Measurements from ENCODE around the gene RUSC1. TPM values are rescaled to one million over a fixed set of nuclear protein-coding genes. Genes with fewer than 3 reads are reported as not detected.
A peak's percentile ranks its signal among the peaks of the same experiment; 100 is the strongest.

The RUSC1 gene
- total RNA-seq, 2 donors from 2014 or later, result 68.4 to 113 TPM

DNA sequence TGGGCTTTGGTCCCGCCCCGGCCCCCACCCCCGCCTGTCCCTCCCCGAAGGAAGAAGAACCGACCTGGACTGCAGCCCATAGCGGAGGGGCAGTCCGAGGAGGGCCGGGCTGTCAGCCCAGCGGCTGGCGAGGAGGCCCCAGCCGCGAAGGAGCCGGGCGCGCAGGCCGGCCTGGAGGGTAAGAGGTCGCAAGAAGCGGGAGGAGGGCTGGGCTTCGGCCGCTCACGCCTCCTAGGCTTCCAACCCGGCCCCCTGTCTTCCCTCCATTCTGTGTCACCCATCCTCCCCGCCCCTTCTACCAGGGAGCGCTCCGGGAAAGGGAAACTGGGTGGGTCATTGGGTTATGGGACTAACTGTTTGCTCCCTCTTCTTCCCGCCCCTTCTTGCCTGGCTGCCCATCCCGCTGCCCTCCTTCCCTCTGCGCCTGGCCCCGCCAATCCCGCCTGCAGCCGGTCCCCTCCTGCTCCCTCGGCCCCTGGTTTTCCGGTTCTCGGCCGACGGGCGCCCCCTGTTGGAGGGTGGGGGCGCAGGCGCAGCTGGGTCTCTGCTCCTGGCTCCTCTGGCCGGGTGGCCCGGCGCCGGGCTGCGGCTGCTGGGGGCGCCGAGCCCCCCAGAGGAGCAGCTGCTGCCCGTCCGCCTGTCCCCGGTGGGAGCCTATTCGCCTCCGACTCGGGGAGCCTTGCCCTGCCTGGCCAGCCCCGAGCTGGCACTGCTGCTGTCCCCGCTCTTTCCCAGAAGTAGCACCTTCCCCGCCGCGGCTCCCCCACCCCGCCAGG, 2.4 kb downstream of the RUSC1 start:
- Histone ChIP-seq H3K9me3 (no peaks in the 10 kb centered on the region), H3K9ac (ENCODE audit: low read depth in 2 of 2, low read length in 2 of 2) (peak overlapping the region; percentile 86 to 93), H3K27me3 (no peaks in the 10 kb centered on the region), H3K36me3 (no peaks in the 10 kb centered on the region), H3K4me1 (peaks cover 20% of the 10 kb centered on the region), H3K4me3 (peak overlapping the region; percentile 83), H3K27ac (peak overlapping the region; percentile 96)
- intact Hi-C loops (cut with DNase I), result loop anchor here (5.0 kb wide), 2 partner anchors 46 to 71 kb away; partner anchors contain the start of gene HCN3
- DNase-seq, result peak; percentile 93
- TF ChIP-seq, protein P1, sequence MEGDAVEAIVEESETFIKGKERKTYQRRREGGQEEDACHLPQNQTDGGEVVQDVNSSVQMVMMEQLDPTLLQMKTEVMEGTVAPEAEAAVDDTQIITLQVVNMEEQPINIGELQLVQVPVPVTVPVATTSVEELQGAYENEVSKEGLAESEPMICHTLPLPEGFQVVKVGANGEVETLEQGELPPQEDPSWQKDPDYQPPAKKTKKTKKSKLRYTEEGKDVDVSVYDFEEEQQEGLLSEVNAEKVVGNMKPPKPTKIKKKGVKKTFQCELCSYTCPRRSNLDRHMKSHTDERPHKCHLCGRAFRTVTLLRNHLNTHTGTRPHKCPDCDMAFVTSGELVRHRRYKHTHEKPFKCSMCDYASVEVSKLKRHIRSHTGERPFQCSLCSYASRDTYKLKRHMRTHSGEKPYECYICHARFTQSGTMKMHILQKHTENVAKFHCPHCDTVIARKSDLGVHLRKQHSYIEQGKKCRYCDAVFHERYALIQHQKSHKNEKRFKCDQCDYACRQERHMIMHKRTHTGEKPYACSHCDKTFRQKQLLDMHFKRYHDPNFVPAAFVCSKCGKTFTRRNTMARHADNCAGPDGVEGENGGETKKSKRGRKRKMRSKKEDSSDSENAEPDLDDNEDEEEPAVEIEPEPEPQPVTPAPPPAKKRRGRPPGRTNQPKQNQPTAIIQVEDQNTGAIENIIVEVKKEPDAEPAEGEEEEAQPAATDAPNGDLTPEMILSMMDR (IDR thresholded peaks at IDR 0.05), result peak; percentile 97

DNA sequence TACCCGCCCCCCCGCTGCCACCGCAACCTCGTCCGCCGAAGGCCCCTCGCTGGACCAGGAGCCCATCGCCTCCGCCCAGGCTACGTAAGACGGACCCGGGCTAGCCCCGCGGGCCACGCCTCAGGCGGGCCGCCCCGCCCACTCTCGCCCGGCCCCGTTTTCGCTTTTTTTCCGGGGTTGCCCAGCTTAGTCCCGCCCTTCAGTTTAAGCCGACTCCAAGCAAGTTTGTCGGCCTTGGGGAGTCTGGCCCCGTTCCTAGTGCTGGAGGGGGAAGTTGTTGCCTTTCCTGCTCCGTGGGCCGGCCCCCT, 3.0 kb downstream of the RUSC1 start:
- Histone ChIP-seq H3K27me3 (no peaks in the 10 kb centered on the region), H3K4me3 (peak overlapping the region; percentile 83), H3K9me3 (no peaks in the 10 kb centered on the region), H3K36me3 (no peaks in the 10 kb centered on the region), H3K4me1 (peaks cover 20% of the 10 kb centered on the region), H3K27ac (peak overlapping the region; percentile 96), H3K9ac (ENCODE audit: low read depth in 2 of 2, low read length in 2 of 2) (peak overlapping the region; percentile 86 to 93)
- TF ChIP-seq, protein P1 (IDR thresholded peaks at IDR 0.05), result no peak
- DNase-seq, result peak; percentile 95
- intact Hi-C loops (cut with DNase I), result loop anchor here (5.0 kb wide), 2 partner anchors 46 to 71 kb away; partner anchors contain the start of gene HCN3

DNA sequence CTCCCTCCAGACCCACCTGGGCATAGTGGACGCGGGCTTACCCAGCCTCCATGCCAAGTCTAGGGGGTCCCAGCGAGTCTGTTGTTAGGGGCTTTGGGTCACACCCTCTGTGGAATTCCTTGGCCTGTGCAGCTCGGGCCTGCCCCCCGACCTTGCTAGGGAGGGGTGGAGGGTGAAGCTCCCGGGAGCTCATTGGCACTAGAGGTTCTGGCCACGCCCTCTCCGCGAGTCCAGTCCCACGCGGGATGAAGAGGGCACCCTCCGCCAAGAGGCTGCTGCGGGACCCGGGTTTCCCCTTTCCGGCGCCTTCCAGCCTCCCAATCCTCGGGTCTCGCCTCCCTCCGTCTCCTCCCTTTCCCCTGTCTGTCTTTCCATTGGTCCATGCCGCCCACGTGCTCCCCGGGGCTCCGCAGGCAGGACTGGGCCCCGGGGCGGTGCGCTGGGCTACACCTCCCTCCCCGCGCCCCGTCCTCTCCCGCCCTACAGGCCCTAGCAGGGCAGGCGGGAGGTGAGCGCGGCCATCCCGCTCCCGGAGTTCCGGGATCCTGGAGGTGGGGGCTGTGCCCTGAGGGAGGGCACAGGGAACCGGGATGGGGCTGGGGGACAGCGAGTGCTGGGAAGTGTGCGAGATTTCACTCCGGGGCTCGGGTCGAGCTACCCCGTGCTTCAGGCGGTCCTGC, 3.5 kb downstream of the RUSC1 start:
- peak overlapping the region; percentile 96 for H3K27ac ChIP-seq
- no peaks in the 10 kb centered on the region for H3K9me3 ChIP-seq
- peak overlapping the region; percentile 86 to 93 for H3K9ac ChIP-seq (ENCODE audit: low read depth in 2 of 2, low read length in 2 of 2)
- H3K4me1 ChIP-seq, result peaks cover 20% of the 10 kb centered on the region
- peak; percentile 98 for DNase-seq
- no peaks in the 10 kb centered on the region for H3K36me3 ChIP-seq
- intact Hi-C loops (cut with DNase I), result loop anchor here (5.0 kb wide), 2 partner anchors 47 to 72 kb away; partner anchors contain the start of gene HCN3
- peak overlapping the region; percentile 83 for H3K4me3 ChIP-seq
- H3K27me3 ChIP-seq, result no peaks in the 10 kb centered on the region
- TF ChIP-seq, protein P1 (IDR thresholded peaks at IDR 0.05), result no peak

DNA sequence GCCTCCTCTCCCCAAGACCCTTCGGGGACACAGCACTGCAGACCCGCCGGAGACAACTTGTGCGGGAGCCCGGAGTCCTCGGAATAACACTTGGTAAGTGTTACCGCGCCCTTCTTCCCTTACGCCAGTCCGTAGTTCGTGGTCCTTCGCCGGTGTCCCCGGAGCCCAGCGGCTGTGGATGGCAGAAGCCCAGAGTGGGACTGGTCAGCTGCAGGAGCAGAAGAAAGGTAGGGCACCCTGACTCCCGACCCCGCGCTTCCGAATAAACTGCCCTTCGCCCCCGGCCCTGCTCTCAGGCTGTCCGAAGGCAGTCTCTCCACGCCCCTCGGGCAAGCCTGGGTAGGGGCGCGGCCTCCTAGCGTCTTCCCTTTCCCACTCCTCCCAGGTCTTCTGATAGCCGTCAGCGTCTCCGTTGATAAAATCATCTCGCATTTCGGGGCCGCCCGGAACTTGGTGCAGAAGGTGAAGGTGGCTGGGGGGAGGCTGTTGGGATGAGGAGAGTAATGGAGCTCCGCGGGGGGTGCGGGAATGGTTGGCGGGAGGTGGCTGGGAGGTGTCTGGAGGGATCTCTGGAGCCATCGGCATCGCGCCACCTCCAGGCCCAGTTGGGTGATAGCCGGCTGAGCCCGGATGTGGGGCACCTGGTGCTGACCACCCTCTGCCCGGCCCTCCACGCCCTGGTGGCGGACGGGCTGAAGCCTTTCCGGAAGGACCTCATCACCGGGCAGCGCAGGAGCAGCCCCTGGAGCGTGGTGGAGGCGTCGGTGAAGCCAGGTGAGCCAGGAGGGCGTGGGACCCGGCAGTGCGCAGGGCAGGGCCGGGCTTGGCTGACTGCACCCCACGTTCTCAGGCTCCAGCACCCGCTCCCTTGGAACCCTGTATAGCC, 4.3 kb downstream of the RUSC1 start:
- DNase-seq, result peak; percentile 80
- H3K9ac ChIP-seq (ENCODE audit: low read depth in 2 of 2, low read length in 2 of 2), result peak overlapping the region; percentile 70 to 86
- peak overlapping the region; percentile 83 for H3K4me3 ChIP-seq
- no peaks in the 10 kb centered on the region for H3K9me3 ChIP-seq
- intact Hi-C loops (cut with DNase I), result loop anchor here (5.0 kb wide), 2 partner anchors 48 to 73 kb away; partner anchors contain the start of gene HCN3
- H3K4me1 ChIP-seq, result peaks cover 20% of the 10 kb centered on the region
- no peaks in the 10 kb centered on the region for H3K36me3 ChIP-seq
- TF ChIP-seq, protein P1 (IDR thresholded peaks at IDR 0.05), result no peak
- H3K27ac ChIP-seq, result peak overlapping the region; percentile 96
- H3K27me3 ChIP-seq, result no peaks in the 10 kb centered on the region

DNA sequence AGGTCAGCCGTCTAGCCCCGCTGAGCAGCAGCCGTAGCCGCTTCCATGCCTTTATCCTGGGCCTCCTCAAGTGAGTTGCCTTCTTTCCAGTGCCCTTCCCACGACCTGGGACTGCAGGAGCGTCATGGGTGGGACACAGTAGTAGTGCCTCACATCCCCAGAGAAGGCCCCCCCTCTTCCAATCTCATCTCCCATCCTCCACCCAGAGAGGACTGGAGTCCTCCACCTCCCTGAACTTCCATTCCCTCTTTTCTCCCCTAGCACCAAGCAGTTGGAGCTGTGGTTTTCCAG, 4.9 kb downstream of the RUSC1 start:
- no peak for DNase-seq
- Histone ChIP-seq H3K27ac (peak overlapping the region; percentile 96), H3K9ac (ENCODE audit: low read depth in 2 of 2, low read length in 2 of 2) (peak overlapping the region; percentile 70 to 86), H3K4me1 (peaks cover 20% of the 10 kb centered on the region), H3K27me3 (no peaks in the 10 kb centered on the region), H3K4me3 (peak overlapping the region; percentile 83), H3K9me3 (no peaks in the 10 kb centered on the region), H3K36me3 (no peaks in the 10 kb centered on the region)
- TF ChIP-seq, protein P1 (IDR thresholded peaks at IDR 0.05), result no peak
- intact Hi-C loops (cut with DNase I), result no loop called here

Measured in colonic mucosa (tissue), 4 donors.